BLaER1 treated with 17β-estradiol and CSF1 and Interleukin-3, amounts not matched to agents 10 nM and 100 nM (cell line): ENCODE data around the gene COL2A1.
"Not testable (repeated sequence)": the region's sequence is repeated elsewhere in the genome, so short reads cannot be mapped to it uniquely, and the experiment has no call there.

Source experiments
- H3K27ac ChIP-seq, 11 experiments: shearing (Covaris generic); formaldehyde crosslinking; 2 replicates each; pipeline ENCODE4 v1.8.1; 2022
- H3K27me3 ChIP-seq, 11 experiments: shearing (Covaris generic); formaldehyde crosslinking; 2 replicates each; pipeline ENCODE4 v1.8.1; 2022
- H3K36me3 ChIP-seq, 11 experiments: shearing (Covaris generic); formaldehyde crosslinking; 2 replicates each; pipeline ENCODE4 v1.8.1; 2022
- H3K4me1 ChIP-seq, 10 experiments: shearing (Covaris generic); formaldehyde crosslinking; 2 replicates each; pipeline ENCODE4 v1.8.1; 2022
- H3K4me2 ChIP-seq, 11 experiments: shearing (Covaris generic); formaldehyde crosslinking; 2 replicates each; pipeline ENCODE4 v1.8.1; 2022
- H3K4me3 ChIP-seq, 10 experiments: shearing (Covaris generic); formaldehyde crosslinking; 2 replicates each; pipeline ENCODE4 v1.8.1; 2022
- H3K9ac ChIP-seq, 11 experiments: shearing (Covaris generic); formaldehyde crosslinking; 2 replicates each; pipeline ENCODE4 v1.8.1; 2022
- H3K9me3 ChIP-seq, 11 experiments: shearing (Covaris generic); formaldehyde crosslinking; replicated peaks in 1 of 11; 2 replicates each; pipeline ENCODE4 v1.8.1; 2022
- H4K20me1 ChIP-seq, 11 experiments: shearing (Covaris generic); formaldehyde crosslinking; 2 replicates each; pipeline ENCODE4 v1.8.1; 2022
- Cebpa-rat ChIP-seq, 11 experiments: shearing (Covaris generic); IDR thresholded peaks; 2 replicates each; pipeline ENCODE4 v1.8.1; 2022

The COL2A1 gene

GRCh38 chr12:47972895-47973294 is 31.4 kb downstream of the COL2A1 start:
- Histone ChIP-seq H4K20me1 (no peaks in the 10 kb centered on the region; a peak in 2 of 22 replicates), H3K4me1 (no peaks in the 10 kb centered on the region), H3K9me3 (no peaks in the 10 kb centered on the region), H3K27me3 (no peaks in the 10 kb centered on the region), H3K4me2 (no peak overlapping the region), H3K9ac (no peak overlapping the region), H3K27ac (no peak overlapping the region), H3K36me3 (peaks cover 11 to 26% (median 16%) of the 10 kb centered on the region in 11 experiments; a peak in 21 of 22 replicates), H3K4me3 (no peak overlapping the region)
- TF ChIP-seq Cebpa-rat (IDR thresholded peaks at IDR 0.05), result no peak

- peaks cover 0 to 5% (median under 1%) of the 10 kb centered on the region in 10 experiments; a peak in 5 of 20 replicates for H3K4me1 ChIP-seq
- no peaks in the 10 kb centered on the region for H3K27me3 ChIP-seq
- H3K36me3 ChIP-seq, result peaks cover 29 to 47% (median 36%) of the 10 kb centered on the region in 11 experiments
- H3K9ac ChIP-seq, result no peak overlapping the region
- peaks cover 0 to 5% (median 0%) of the 10 kb centered on the region in 11 experiments; a peak in 1 of 22 replicates for H4K20me1 ChIP-seq
- H3K27ac ChIP-seq, result no peak overlapping the region
- H3K4me2 ChIP-seq, result no peak overlapping the region
- TF ChIP-seq Cebpa-rat (IDR thresholded peaks at IDR 0.05), result no peak
- H3K4me3 ChIP-seq, result no peak overlapping the region
- no peaks in the 10 kb centered on the region for H3K9me3 ChIP-seq
These were observed 33.4 kb downstream of the COL2A1 start for GRCh38 chr12:47970843-47971242.

GRCh38 chr12:47969845-47970244 is 34.4 kb downstream of the COL2A1 start:
- no peak overlapping the region for H3K27ac ChIP-seq
- TF ChIP-seq Cebpa-rat (IDR thresholded peaks at IDR 0.05), result no peak
- H3K36me3 ChIP-seq, result peaks cover 31 to 55% (median 41%) of the 10 kb centered on the region in 11 experiments
- no peak overlapping the region for H3K9ac ChIP-seq
- H3K9me3 ChIP-seq, result no peaks in the 10 kb centered on the region
- no peak overlapping the region for H3K4me2 ChIP-seq
- H3K4me1 ChIP-seq, result peaks cover under 1 to 15% (median 10%) of the 10 kb centered on the region in 10 experiments; a peak in 18 of 20 replicates
- no peaks in the 10 kb centered on the region for H3K27me3 ChIP-seq
- no peak overlapping the region for H3K4me3 ChIP-seq
- peaks cover 0 to 5% (median 0%) of the 10 kb centered on the region in 11 experiments; a peak in 1 of 22 replicates for H4K20me1 ChIP-seq

- Histone ChIP-seq H3K9ac (no peak overlapping the region), H3K36me3 (peaks cover 31 to 60% (median 41%) of the 10 kb centered on the region in 11 experiments)
These were observed 36.6 kb downstream of the COL2A1 start for GRCh38 chr12:47967461-47968321.

GRCh38 chr12:47965581-47965980 is 38.7 kb downstream of the COL2A1 start:
- Histone ChIP-seq H3K4me3 (no peak overlapping the region), H3K36me3 (peaks cover 31 to 56% (median 41%) of the 10 kb centered on the region in 11 experiments), H3K4me1 (peaks cover 11 to 25% (median 20%) of the 10 kb centered on the region in 10 experiments), H3K4me2 (peak overlapping the region in 9 of 11 experiments; percentile 5 to 98 (median 95); a peak in 9 of 22 replicates), H3K27me3 (peaks cover 0 to 9% (median 0%) of the 10 kb centered on the region in 11 experiments; a peak in 1 of 22 replicates), H3K9ac (no peak overlapping the region), H3K27ac (no peak overlapping the region), H4K20me1 (peaks cover 0 to 5% (median 0%) of the 10 kb centered on the region in 11 experiments; a peak in 1 of 22 replicates), H3K9me3 (no peaks in the 10 kb centered on the region)
- no peak for TF ChIP-seq Cebpa-rat (IDR thresholded peaks at IDR 0.05)

More at GRCh38 chr12:47967461-47968321, 36.6 kb downstream of the COL2A1 start:
- H3K27ac ChIP-seq, result no peak overlapping the region
- TF ChIP-seq Cebpa-rat (IDR thresholded peaks at IDR 0.05), result no peak
- peaks cover 0 to 5% (median 0%) of the 10 kb centered on the region in 11 experiments; a peak in 1 of 22 replicates for H4K20me1 ChIP-seq
- H3K9me3 ChIP-seq, result no peaks in the 10 kb centered on the region
- peaks cover 11 to 25% (median 20%) of the 10 kb centered on the region in 10 experiments for H3K4me1 ChIP-seq
- no peak overlapping the region for H3K4me2 ChIP-seq
- peaks cover 0 to 3% (median 0%) of the 10 kb centered on the region in 11 experiments; a peak in 1 of 22 replicates for H3K27me3 ChIP-seq
- H3K4me3 ChIP-seq, result no peak overlapping the region

GRCh38 chr12:47964106-47964728 is 40.1 kb downstream of the COL2A1 start:
- Histone ChIP-seq H3K9me3 (peaks cover 0 to 10% (median 5%) of the 10 kb centered on the region in 11 experiments; a peak in 11 of 22 replicates), H3K4me3 (peak overlapping the region; percentile 67 to 94 (median 79)), H3K36me3 (peaks cover 31 to 47% (median 39%) of the 10 kb centered on the region in 11 experiments), H3K4me2 (peak overlapping the region; percentile 89 to 98 (median 95)), H3K27me3 (peaks cover 0 to 9% (median 0%) of the 10 kb centered on the region in 11 experiments; a peak in 1 of 22 replicates), H3K4me1 (peaks cover 11 to 25% (median 20%) of the 10 kb centered on the region in 10 experiments), H3K9ac (peak overlapping the region; percentile 66 to 81 (median 80)), H3K27ac (peak overlapping the region in 2 of 11 experiments; percentile 44 to 51; a peak in 4 of 22 replicates), H4K20me1 (0 out of 22 replicates have a peak, but pooled peaks cover 0 to 5% (median 0%) of the 10 kb centered on the region in 11 experiments)
- TF ChIP-seq Cebpa-rat (IDR thresholded peaks at IDR 0.05), result no peak

- peaks cover 24 to 40% (median 34%) of the 10 kb centered on the region in 11 experiments for H3K36me3 ChIP-seq
- H3K27ac ChIP-seq, result peak within 1 kb of the TSS in 8 of 11 experiments; percentile 41 to 63 (median 54); a peak in 13 of 22 replicates
- H3K27me3 ChIP-seq, result peaks cover 0 to 9% (median 0%) of the 10 kb centered on the region in 11 experiments; a peak in 1 of 22 replicates
- 0 out of 22 replicates have a peak, but pooled peaks cover 0 to 5% (median 0%) of the 10 kb centered on the region in 11 experiments for H4K20me1 ChIP-seq
- TF ChIP-seq Cebpa-rat (IDR thresholded peaks at IDR 0.05), result no peak
- peak within 1 kb of the TSS; percentile 66 to 81 (median 80) for H3K9ac ChIP-seq
- peaks cover 5 to 17% (median 12%) of the 10 kb centered on the region in 11 experiments for H3K9me3 ChIP-seq
- H3K4me1 ChIP-seq, result peaks cover 11 to 25% (median 20%) of the 10 kb centered on the region in 10 experiments
- H3K4me3 ChIP-seq, result peak within 1 kb of the TSS; percentile 67 to 94 (median 79)
- peak within 1 kb of the TSS; percentile 89 to 98 (median 95) for H3K4me2 ChIP-seq
These were observed 40.8 kb downstream of the COL2A1 start, which contains the start of gene TMEM106C for GRCh38 chr12:47963340-47964040. TSS of gene TMEM106C (plus strand) at chr12:47963596. CDS start at chr12:47964237, 641 bp downstream.

GRCh38 chr12:47962198-47962597 is 42.1 kb downstream of the COL2A1 start:
- peaks cover 11 to 25% (median 20%) of the 10 kb centered on the region in 10 experiments for H3K4me1 ChIP-seq
- H3K4me3 ChIP-seq, result no peak overlapping the region
- peaks cover 13 to 29% (median 21%) of the 10 kb centered on the region in 11 experiments; a peak in 21 of 22 replicates for H3K36me3 ChIP-seq
- no peak overlapping the region for H3K9ac ChIP-seq
- no peak overlapping the region for H3K4me2 ChIP-seq
- no peak overlapping the region for H3K27ac ChIP-seq
- 0 out of 22 replicates have a peak, but pooled peaks cover 0 to 5% (median 0%) of the 10 kb centered on the region in 11 experiments for H4K20me1 ChIP-seq
- TF ChIP-seq Cebpa-rat (IDR thresholded peaks at IDR 0.05), result no peak
- peaks cover 0 to 9% (median 0%) of the 10 kb centered on the region in 11 experiments; a peak in 1 of 22 replicates for H3K27me3 ChIP-seq
- H3K9me3 ChIP-seq, result peaks cover 18 to 30% (median 25%) of the 10 kb centered on the region in 11 experiments

GRCh38 chr12:47957671-47958070 is 46.6 kb downstream of the COL2A1 start:
- not testable (repeated sequence) for H3K9ac ChIP-seq, H3K36me3 ChIP-seq, H3K27ac ChIP-seq, H3K4me1 ChIP-seq, H3K4me2 ChIP-seq, H4K20me1 ChIP-seq, H3K4me3 ChIP-seq, H3K27me3 ChIP-seq
- peaks cover 19 to 35% (median 29%) of the 10 kb centered on the region in 11 experiments for H3K9me3 ChIP-seq
